VCaP (cell line): Measurements from ENCODE around the gene CNPPD1.

ENCODE experiments used
- H3K27ac ChIP-seq: fragments of 450-650 bp; 2 replicates; pipeline ENCODE4 v1.5.1; 2017
- TF ChIP-seq, protein P1 (sequence below): fragments of 450-650 bp; conservative IDR thresholded peaks from 2 replicates; pipeline ENCODE4 v1.5.1; 2017; ENCODE audit warnings: mild to moderate bottlenecking, moderate library complexity

CNPPD1 gene

DNA sequence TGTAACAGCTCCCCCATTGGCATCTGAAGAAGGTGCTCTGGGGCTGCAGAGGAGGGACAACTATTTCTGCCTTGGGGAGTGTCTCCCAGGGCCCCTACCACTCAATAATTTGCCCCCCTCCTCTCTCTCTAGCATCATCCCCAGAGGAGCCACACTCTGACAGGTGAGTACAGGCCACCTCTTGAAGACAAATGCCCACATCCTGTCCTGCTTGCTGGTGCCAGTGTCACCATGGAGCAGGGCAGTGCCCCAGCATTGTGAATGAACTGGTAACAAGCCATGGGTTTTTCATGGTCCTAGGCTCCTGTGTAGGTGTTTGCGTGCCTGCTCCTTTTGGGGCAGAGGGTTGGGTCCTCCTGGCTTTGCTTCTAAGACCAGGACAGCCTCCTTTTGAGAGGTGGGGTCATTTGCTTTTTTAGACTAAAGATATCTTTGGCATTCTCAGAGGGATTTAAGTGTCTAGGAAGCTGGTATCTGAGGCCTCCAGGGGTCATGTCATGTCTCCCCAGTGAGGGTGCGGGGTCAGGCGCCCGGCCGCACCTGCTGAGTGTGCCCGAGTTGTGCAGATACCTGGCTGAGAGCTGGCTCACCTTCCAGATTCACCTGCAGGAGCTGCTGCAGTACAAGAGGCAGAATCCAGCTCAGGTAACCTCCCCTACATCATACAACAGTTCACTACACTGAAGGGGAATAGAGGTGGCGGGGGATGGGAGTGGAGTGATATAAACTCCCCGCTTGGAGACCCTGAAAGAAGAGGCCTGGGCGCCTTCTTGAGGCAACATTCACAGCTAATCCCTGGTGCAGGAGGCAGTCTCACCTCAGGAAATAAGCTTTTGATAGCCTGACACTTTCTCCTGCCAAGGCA is 3.1 kb upstream of the CNPPD1 start:
- H3K27ac ChIP-seq, result no peak overlapping the region
- TF ChIP-seq, protein P1, sequence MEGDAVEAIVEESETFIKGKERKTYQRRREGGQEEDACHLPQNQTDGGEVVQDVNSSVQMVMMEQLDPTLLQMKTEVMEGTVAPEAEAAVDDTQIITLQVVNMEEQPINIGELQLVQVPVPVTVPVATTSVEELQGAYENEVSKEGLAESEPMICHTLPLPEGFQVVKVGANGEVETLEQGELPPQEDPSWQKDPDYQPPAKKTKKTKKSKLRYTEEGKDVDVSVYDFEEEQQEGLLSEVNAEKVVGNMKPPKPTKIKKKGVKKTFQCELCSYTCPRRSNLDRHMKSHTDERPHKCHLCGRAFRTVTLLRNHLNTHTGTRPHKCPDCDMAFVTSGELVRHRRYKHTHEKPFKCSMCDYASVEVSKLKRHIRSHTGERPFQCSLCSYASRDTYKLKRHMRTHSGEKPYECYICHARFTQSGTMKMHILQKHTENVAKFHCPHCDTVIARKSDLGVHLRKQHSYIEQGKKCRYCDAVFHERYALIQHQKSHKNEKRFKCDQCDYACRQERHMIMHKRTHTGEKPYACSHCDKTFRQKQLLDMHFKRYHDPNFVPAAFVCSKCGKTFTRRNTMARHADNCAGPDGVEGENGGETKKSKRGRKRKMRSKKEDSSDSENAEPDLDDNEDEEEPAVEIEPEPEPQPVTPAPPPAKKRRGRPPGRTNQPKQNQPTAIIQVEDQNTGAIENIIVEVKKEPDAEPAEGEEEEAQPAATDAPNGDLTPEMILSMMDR, result no peak

DNA sequence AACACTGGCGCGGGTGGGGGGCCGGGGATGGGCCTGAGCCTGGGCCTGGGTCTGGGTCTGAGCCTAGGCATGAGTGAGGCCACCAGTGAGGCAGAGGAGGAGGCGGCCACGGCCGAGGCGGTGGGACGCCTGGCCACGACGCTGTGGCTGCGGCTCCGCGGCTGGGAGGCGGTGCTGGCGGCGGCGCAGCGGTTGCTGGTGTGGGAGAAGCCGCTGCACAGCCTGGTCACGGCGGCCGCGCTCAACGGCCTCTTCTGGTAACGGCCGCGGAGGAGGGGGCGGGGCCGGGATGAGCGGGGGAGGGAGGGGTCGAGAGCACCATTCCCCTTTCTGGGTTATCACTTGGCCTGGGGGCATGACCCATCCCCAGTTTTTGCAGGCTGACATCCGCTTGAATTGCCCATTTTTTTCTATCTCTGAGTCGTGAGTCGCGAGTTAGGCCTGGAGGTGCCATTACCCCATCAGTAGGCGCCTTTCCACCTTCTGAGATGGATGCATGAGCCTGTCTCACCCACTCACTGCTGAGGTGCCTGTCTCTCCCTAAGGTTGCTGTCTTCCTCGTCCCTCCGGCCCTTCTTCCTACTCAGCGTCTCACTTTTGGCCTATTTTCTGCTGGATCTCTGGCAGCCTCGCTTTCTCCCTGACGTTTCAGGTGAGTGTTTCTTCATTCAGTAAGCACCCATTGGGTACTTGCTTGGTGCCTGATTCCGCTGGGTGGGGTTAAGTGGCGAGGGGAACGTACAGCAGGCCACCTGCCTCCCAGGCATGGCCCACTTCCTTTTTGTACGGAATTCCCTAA is 1.9 kb upstream of the CNPPD1 start:
- peak overlapping the region; percentile 98 for H3K27ac ChIP-seq
- TF ChIP-seq, protein P1, result no peak

DNA sequence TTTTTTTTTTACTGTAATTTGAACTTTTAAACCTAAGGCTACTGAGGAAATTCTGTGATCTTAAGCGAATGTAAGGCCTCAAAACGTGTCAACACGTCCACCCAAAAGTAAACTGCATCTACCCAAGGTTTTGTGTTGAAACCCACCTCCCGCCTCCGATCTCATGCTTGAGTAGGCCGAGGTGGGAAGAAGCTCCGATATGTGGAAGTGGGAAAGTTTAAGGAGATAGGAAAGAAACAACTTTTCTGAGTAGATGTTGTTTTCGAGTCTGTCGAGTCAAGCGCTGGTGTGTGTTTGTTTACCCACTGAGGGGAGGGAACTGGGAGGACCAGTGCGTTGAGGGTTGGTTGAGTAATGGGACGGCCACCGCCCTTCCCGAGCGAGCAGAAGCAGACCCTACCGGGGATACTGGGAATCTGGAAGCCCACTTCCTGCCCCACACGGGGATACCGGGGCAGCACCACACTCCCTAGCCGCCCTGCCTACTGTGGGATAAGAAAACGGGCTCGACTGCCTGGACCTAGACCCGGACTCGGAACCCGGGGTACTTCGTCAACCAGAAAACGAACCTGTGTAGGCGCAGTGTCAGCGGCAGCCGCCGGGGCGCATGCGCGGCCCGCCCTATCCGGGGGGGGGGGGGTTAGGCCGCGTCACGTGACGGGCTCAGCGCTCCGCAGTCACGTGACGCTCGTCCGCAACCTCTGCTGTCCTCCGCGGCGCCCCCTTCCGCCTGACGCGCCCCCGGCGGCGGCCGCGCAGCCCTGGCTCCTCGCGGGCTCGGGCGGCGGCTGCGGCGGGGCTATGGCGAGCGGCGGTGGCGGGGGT is 1.0 kb upstream of the CNPPD1 start, which contains the start of gene RETREG2:
Gene RETREG2 (plus strand): TSS at position 724 of the 825 bp plus-strand sequence. CDS start 78 bp downstream, at position 802.
- TF ChIP-seq, protein P1, result peak; percentile 50
- H3K27ac ChIP-seq, result peak within 1 kb of the TSS; percentile 98

DNA sequence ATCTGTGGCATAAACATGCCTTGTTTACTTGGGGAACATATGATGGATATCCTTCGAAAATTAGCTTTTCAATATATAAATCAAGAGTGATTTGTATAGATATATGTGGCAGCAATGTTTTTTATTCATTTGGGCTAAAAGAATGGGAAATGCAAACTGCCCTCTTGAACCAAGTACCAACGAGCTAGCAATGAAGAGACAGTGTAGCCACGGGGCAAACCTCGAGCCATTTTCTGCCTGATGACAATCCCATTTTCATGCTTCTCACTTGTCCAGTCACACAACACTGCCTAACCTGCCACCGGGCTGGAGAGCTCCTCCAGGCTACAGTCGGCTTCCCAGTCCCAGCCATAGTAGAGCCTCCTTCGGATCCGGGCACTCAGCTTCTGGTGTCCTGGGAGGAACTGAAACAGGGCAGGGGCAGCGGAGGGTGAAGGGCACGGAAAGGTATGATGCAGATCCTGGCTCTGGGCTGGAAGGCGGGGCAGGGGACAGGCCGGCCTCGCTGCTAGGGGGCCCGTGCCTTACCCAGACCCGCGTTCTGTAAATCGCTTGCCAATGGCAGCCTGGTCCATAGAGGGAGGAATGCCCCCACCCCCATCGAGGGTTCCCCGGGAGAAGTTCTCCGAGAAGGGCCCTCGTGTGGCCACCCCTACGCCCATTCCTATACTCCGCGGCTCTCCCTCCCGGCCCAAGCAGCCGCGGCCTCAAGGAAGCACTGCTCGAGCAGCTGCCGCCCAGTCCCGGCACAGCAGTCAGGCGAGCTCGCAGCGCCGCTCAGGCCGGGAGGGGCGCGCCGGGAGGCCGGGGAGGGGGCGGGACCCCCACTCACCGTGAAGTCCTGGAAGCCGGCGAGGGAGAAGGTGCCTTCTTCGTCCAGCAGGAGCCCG is 552 bp downstream of the CNPPD1 start:
- TF ChIP-seq, protein P1, result 0 out of 2 replicates have a peak, but pooled peaks have one; percentile 5
- H3K27ac ChIP-seq, result peak overlapping the region; percentile 98

DNA sequence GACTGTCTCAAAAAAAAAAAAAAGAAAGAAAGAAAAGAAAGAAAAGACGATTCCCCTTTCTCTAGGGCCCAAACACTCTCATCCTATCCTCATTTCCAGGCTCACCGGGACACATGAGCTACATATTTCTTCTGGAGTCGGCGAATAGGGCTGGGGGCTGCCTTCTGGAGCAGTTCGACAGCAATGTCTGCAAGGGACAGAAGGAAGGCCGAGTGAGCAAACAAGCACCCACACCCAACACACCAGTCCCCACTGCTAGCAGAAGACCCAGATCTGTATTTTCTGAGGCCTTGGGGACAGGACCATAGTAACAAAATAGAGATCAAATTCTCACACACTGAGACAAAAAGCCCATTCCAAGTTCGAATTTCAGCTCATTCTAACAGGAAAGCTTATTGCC is 1.2 kb downstream of the CNPPD1 start:
- TF ChIP-seq, protein P1, result no peak
- peak overlapping the region; percentile 98 for H3K27ac ChIP-seq

DNA sequence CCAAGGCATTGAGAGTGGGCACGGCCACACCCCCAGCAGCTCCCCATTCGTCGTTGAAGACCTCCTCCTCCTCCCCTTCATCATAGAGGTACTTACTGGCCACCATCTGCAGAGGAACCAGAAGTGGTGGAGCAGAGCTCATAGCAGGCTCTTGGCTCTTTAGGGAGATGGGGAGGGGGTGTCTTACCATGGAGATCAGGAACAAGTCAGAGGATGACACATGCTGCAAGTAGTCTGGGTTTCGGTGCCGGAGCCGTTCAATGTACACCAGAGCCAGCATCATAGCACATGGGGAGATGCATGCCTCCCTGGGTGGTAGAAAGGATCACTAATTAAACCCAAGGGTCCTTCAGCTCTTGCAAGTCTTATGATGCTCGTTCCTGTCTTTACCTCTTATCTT is 1.9 kb downstream of the CNPPD1 start:
- H3K27ac ChIP-seq, result peak overlapping the region; percentile 98
- TF ChIP-seq, protein P1, result no peak
